NOMO-1 treated with dmso at 0.1 percent for 144 hours (cell line): ENCODE data around the gene RAD17.
"Not testable (repeated sequence)": the region's sequence is repeated elsewhere in the genome, so short reads cannot be mapped to it uniquely, and the experiment has no call there.

ENCODE experiments used
- DNase-seq: peaks from one replicate; lab custom pipeline; 2025; ENCODE audit not compliant: unreplicated experiment; lab: John Stamatoyannopoulos, UW

The RAD17 gene

DNA sequence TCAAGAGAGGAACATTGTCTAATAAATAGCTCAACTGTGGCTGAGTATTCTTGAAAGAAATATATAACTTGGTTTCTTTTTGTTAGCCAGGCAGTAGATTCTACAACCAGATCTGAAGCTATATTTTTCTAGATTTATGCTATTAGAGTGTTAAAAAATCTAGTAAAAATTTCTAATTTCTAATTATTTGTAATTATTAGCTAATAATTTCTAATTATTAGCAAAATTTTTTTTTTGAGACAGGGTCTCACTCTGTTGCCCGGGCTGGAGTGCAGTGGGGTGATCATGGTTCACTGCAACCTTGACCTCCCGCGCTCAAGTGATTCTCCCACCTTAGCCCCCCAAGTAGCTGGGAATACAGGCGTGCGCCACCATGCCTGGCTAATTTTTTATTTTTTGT, 2.8 kb downstream of the RAD17 start:
- no peak for DNase-seq

DNA sequence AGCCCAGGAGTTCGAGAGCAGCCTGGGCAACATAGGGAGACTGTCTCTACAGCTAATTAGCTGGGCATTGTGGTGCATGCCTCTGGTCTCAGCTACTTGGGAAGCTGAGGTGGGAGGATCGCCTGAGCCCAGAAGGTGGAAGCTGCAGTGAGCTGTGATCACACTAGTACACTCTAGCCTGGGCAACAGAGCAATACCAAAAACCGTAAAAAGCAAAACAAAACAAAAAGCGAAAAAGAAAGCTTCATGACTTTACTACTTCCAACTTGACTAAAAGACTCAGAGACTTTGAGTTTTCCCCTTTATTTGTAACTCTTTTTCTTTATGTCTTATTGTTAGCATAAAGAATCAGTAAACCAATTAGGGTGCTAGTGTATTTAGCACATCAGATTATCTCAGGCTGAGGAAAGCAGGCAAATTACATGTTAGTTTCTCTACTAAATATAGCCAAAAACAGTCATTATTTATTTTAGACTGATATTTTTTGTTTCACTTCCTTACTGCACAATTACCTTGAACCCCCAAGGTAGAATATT, 5.4 kb downstream of the RAD17 start:
- no peak for DNase-seq

DNA sequence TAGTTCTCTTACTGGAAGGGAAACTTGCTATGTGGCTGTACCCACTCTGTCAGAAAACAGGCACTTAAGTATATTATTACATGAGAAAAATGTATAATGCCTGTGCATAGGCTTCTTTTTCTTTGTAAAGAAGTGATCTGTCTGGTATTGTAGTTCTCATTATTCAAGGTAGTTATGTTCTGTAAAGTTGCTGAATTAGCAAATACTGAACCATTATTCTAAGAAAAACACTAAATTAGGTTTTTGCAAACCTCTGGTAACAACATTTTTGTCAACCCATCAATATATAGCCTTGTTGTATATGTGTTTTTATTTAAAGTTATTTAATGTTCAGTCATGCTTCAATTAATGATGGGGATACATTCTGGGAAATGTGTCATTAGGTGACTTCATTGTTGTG, 8.8 kb downstream of the RAD17 start:
- DNase-seq: no peak

DNA sequence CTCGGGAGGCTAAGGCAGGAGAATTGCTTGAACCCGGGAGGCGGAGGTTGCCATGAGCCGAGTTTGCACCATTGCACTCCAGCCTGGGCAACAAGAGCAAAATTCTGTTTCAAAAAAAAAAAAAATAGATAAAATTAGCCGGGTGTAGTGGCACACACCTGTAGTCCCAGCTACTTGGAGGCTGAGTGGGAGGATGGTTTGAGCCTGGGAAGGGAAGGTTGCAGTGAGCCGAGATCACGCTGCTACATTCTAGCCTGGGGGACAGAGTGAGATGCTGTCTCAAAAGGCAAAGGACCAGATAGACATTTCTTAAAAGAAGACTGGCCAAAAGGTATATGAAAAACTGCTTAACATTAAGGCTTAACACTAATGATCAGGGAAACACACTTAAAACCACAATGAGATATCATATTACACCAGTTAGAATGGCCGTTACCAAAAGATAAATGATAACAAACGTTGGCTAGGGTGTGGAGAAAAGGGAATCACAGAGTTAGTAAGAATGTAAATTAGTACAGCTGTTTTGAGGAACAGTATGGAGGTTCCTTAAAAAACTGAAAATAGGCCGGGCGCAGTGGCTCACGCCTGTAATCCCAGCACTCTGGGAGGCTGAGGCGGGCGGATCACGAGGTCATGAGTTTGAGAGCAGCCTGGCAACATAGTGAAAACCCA, 35.2 kb downstream of the RAD17 start:
- no peak for DNase-seq

DNA sequence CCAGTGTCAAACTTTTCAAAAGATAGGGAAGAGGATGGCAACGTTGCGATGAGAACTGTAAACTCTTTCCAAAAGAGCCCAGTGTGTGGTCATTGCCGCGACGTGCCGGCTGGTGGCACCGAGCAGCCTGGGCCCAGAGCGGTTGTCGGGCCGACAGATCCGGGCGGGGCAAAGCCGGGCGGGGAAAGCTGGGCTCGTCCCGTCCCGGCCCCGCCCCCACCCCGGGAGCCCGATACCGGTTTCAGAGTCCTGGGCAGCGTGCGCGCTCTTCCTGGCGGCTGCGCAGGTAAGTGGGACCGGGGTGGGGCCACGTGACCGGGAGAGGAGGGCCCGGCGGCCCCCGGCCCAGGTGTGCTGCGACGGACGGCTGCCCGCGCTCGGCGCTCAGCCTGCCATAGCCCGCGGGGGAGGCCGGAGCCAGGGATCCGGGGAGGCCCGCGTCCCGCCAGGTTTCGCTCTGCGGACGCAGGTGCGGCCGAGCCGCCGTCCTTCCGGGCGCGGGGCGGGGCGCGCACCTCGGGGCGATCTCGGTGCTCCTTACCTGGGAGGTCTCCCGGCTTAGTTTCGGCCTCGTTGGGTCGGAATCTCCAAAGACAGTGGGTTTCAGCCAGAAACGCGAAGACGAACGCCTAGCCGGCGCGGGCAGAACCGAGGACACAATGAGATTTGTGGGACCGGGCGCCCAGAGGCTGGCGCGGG, 45.4 kb downstream of the RAD17 start, which contains the start of gene MARVELD2:
TSS of gene MARVELD2 (plus strand) at position 232 of the 699 bp plus-strand sequence. CDS start 4,270 bp downstream, outside the sequence.
- DNase-seq: no peak

DNA sequence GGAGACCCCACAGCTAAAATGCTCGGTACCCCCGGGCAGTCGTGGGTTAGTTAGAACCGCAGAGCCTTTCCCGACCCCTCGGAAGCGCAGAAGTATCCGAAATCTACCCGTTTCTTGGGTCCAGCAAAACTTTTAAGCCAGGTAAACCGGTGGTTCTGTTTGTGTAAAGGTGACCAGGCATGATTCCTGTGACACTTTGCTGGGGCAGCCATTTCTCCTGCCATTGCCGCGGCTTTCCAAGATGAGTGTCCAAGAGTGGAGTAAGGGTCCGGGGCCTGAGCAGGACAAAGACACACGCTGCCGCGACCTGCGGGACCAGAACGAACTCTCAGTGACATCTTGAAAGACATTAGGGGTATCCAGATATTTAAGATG, 46.0 kb downstream of the RAD17 start:
- no peak for DNase-seq

DNA sequence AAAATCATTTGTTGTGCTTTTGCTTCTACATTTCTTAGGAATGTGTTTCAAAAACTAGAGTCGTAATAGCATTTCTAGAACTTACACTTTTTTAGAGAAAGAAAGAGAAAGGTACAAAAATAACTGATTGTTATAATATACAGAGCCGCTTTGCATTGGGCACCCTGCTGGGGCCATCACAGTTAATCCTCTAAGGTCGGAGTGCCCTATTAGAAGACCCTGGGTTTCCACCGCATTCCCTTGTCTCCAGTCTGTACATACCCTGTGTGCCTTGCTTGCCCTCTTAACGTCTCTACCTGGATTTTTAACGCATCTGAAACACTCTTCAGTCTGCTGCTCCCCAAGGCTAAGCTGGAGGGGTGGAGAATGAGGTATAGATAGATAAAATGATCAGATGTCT, 46.6 kb downstream of the RAD17 start:
- no peak for DNase-seq

DNA sequence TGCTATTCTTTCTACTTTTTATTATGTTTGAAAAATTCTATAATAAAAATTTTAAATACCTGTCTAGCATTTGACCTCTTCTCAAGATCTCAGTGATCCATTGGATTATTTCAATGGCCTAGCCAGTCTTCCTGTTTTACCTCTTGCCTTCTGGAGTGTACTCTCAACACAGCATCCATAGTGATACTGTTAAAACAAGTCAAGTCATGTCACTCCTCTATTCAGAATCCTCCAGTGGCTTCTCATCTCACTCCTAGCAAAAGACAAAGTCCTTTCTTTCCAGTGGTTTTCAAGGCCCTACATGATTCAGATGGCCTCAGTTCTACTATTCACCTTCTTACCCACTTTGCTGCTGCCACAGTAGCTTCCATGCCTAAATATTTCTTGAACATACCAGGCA, 47.1 kb downstream of the RAD17 start:
- DNase-seq: no peak

DNA sequence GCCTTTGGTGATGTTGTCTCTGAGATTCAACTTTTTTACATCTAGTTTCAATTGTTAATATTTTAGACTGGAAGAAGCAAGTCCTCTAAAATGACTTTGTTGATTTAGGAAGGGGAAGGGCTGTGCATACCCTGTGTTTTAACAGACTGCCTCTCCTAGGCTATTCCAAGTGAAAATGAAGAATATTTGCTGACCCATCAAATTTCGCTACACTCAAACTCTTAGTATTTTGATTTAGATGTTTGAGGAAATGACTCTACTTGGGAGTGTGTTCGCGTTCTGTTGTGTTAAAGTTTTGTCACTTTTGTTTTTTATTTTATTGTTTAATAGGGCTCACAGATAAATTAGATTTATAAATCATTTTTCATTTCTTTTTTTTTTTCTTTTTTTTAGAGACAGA, 48.9 kb downstream of the RAD17 start:
- DNase-seq: no peak

DNA sequence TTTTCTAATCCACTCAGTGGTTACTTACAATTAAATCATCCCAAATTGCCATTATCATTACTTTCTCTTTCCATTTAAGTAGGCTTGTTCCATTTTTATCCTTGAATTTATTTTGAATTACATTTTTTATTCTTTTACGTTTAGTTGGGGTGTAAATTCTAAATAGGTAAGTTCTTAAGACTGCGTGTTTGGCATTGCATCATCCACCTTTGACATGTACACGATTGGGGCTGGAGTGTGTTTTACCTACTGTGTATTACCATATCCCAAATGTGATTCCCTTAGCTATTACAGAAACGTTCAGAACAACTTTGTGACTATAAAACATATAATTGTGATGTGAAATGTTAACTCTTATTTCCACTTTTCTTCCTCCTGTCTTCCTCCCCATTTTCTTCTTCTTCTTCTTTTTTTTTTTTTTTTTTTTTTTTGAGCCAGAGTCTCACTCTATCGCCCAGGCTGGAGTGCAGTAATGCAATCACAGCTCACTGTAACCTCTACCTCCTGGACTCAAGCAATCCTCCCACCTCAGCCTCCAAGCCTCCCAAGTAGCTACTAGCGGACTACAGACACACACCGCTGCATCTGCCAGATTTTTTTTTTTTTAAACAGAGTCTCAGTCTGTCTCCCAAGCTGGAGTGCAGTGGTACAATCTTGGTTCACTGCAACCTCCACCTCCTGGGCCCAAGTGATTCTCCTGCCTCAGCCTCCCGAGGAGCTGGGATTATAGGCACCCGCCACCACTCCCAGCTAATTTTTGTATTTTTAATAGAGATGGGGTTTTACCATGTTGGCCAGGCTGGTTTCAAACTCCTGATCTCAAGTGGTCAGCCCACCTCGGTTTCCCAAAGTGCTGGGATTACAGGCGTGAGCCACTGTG, 62.0 kb downstream of the RAD17 start:
- no peak for DNase-seq

DNA sequence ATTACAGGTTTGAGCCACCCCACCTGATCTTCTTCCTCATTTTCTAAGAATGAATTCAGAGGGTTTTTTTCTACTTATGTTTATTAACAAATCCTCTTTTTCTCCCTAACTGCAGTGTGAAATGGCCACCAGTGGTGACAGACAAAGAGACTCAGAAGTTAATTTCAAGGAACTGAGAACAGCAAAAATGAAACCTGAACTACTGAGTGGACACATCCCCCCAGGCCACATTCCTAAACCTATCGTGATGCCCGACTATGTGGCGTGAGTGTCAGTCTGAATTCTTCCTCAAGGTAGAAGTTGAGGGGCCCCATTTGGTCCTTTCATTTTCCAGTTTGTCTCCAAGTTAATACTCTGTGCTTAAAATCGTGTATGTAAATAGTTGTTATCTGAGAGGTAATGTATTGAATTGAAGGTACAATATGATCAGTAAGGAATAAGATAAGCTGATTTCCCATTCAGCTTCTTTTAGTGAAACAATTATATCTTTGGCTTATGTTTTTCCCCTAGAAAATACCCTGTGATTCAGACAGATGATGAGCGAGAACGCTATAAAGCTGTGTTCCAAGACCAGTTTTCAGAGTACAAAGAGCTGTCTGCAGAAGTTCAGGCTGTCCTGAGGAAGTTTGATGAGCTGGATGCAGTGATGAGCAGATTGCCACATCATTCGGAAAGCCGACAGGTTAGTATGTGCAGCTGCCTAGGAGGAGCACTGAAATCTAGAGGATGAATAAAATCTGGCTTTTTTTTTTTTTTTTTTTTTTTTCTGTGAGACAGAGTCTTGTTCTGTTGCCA, 63.0 kb downstream of the RAD17 start:
- DNase-seq: peak; percentile 10

DNA sequence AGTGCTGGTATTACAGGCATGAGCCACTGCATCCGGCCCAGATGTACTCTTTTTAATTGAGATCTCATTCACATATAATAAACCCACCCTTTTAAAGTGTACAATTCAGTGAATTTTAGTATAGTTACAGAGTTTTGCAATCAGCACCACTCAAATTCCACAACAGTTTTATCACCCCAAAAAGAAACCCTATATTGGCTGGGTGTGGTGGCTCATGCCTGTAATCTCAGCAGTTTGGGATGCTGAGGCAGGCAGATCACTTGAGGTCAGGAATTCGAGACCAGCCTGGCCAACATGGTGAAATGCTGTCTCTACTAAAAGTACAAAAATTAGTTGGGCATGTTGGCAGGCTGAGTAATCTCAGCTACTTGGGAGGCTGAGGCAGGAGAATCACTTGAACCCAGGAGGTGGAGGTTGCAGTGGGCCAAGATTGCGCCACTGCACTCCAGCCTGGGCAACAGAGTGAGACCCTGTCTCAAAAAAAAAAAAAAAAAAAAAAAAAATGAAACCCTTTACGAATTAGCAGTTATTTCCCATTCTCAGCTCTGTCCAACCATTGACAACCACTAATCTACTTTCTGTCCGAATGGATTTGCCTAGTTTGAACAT, 65.8 kb downstream of the RAD17 start:
- DNase-seq: not testable (repeated sequence)

DNA sequence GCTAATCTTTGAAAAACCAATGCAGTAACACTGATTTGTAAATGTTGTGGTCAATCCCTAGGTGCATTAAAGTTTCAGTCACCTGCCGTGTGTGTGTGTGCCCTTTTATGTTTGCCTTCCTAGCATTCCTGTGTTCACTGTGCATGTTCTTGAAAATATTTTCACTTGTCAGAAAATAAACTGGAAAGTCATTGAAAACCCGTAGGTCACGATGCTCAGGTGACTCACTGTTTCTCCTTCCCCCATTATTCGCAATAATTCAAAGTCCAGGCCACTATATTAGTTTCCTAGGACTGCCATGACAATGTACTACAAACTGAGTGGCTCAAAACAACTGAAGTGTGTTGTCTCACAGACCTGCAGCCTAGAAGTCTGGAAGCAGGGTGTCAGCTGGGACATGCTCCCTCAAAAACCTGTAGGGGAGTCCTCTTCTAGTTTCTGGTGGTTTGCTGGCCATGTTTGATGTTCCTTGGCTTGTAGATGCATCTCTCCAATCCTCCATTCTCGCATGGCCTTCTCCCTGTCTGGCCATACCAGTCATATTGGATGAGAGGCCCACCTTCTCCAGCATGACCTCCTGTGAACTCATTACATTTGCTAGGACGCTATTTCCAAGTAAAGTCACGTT, 74.6 kb downstream of the RAD17 start:
- DNase-seq: no peak

DNA sequence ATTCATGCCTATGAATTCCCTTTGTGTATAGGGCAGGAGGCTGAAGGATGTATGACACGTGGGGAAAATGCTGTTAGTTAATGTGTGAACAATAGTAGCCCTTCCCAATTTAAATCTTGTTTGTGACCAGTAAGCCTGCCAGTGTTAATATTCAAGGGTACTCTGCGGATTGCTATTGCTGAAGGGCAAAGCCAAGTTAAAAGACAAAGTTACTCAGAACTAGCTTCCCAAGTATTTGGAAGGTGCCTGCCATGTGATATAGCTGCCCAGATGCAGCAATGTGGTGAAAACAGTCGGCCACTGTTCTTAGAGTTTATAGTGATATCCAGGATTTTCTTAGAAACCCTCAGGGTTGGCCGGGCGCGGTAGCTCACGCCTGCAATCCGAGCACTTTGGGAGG, 79.9 kb downstream of the RAD17 start:
- DNase-seq: no peak

DNA sequence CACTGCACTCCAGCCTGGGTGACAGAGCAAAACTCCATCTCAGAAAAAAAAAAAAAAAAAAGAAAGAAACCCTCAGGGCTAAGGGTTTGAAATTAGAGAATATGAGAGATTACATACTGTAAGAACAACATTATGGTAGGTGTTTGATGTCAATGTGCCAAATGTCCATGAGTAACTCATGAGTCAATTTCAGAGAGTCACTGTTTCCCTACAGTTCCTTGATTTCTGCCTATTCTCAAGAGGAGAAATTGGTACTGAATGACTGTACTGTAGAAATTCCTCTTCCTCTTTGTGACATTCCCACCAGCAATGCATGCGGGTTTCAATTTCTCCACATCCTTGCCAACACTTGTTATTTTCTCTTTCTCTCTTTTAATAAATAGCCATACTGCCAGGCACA, 80.5 kb downstream of the RAD17 start:
- DNase-seq: no peak

DNA sequence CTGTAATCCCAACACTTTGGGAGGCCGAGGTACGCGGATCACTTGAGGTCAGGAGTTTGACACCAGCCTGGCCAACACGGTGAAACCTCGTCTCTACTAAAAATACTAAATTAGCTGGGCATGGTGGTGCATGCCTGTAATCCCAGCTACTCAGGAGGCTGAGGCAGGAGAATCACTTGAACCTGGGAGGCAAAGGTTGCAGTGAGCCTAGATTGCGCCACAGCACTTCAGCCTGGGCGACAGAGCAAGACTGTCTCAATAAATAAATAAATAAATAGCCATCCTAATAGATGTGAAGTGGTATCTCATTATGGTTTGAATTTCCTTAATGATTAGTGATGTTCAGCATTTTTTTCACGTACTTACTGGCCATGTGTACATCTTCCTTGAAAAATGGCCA, 80.9 kb downstream of the RAD17 start:
- not testable (repeated sequence) for DNase-seq

DNA sequence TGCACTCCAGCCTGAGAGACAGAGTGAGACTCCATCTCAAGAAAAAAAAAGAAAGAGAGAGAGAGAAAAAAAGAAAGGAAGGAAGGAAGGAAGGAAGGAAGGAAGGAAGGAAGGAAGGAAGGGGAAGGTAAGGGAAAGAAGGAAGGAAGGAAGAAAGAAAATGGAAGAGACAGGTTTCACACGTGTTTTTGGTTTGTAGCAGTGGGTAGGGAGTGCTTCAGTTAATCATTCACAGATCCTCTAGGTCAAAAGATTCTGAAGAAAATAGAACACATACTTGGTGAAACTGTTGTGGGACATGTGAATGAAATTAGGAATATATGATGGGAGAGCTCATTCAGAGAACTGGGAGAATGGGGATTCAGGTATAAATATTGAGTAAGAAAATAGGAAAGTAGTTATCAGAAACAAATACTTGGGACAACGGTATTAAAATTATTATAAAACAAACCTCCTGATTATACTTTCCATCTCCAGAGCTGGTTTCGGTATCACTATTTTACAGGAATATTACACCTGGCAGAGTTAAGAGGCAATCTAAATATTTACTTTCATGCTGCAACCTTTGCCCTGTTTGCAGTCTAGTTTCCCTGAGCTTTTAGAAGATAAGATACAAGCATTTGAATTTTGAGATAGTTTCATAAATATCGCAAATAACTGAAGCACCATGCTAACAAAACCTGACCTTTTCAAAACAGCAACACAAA, 82.5 kb downstream of the RAD17 start:
- no peak for DNase-seq

DNA sequence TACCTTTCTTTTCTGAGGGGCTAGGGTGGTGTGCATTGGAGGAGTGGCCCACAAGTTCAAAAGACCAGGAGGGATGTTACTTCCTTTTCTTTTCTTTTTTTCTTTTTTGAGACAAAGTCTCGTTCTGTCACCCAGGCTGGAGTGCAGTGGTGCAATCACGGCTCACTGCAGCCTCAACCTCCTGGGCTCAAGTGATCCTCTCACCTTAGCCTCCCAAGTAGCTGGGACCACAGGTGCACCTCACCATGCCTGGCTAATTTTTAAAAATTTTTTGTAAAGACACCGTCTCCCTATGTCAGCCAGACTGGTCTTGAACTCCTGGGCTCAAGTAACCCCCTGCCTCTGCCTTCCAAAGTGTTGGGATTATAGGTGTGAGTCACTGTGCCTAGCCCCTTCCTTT, 83.9 kb downstream of the RAD17 start:
- not testable (repeated sequence) for DNase-seq
